GM19193 (cell line): Measurements from ENCODE around the gene MALAT1.

ENCODE experiments used
- POLR2A ChIP-seq: IDR thresholded peaks from 4 replicates; pipeline ENCODE4 v1.6.1; 2011; ENCODE audit not compliant: insufficient read depth, insufficient read length; ENCODE audit errors: extremely low read depth

MALAT1 gene

DNA sequence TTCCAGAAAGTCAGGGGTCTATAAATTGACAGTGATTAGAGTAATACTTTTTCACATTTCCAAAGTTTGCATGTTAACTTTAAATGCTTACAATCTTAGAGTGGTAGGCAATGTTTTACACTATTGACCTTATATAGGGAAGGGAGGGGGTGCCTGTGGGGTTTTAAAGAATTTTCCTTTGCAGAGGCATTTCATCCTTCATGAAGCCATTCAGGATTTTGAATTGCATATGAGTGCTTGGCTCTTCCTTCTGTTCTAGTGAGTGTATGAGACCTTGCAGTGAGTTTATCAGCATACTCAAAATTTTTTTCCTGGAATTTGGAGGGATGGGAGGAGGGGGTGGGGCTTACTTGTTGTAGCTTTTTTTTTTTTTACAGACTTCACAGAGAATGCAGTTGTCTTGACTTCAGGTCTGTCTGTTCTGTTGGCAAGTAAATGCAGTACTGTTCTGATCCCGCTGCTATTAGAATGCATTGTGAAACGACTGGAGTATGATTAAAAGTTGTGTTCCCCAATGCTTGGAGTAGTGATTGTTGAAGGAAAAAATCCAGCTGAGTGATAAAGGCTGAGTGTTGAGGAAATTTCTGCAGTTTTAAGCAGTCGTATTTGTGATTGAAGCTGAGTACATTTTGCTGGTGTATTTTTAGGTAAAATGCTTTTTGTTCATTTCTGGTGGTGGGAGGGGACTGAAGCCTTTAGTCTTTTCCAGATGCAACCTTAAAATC is 5.3 kb downstream of the MALAT1 start:
- TF ChIP-seq POLR2A, result peak; percentile 28

DNA sequence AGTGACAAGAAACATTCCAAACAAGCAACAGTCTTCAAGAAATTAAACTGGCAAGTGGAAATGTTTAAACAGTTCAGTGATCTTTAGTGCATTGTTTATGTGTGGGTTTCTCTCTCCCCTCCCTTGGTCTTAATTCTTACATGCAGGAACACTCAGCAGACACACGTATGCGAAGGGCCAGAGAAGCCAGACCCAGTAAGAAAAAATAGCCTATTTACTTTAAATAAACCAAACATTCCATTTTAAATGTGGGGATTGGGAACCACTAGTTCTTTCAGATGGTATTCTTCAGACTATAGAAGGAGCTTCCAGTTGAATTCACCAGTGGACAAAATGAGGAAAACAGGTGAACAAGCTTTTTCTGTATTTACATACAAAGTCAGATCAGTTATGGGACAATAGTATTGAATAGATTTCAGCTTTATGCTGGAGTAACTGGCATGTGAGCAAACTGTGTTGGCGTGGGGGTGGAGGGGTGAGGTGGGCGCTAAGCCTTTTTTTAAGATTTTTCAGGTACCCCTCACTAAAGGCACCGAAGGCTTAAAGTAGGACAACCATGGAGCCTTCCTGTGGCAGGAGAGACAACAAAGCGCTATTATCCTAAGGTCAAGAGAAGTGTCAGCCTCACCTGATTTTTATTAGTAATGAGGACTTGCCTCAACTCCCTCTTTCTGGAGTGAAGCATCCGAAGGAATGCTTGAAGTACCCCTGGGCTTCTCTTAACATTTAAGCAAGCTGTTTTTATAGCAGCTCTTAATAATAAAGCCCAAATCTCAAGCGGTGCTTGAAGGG is 6.0 kb downstream of the MALAT1 start:
- peak; percentile 70 for TF ChIP-seq POLR2A

DNA sequence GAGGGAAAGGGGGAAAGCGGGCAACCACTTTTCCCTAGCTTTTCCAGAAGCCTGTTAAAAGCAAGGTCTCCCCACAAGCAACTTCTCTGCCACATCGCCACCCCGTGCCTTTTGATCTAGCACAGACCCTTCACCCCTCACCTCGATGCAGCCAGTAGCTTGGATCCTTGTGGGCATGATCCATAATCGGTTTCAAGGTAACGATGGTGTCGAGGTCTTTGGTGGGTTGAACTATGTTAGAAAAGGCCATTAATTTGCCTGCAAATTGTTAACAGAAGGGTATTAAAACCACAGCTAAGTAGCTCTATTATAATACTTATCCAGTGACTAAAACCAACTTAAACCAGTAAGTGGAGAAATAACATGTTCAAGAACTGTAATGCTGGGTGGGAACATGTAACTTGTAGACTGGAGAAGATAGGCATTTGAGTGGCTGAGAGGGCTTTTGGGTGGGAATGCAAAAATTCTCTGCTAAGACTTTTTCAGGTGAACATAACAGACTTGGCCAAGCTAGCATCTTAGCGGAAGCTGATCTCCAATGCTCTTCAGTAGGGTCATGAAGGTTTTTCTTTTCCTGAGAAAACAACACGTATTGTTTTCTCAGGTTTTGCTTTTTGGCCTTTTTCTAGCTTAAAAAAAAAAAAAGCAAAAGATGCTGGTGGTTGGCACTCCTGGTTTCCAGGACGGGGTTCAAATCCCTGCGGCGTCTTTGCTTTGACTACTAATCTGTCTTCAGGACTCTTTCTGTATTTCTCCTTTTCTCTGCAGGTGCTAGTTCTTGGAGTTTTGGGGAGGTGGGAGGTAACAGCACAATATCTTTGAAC is 6.8 kb downstream of the MALAT1 start:
- TF ChIP-seq POLR2A, result peak; percentile 65

DNA sequence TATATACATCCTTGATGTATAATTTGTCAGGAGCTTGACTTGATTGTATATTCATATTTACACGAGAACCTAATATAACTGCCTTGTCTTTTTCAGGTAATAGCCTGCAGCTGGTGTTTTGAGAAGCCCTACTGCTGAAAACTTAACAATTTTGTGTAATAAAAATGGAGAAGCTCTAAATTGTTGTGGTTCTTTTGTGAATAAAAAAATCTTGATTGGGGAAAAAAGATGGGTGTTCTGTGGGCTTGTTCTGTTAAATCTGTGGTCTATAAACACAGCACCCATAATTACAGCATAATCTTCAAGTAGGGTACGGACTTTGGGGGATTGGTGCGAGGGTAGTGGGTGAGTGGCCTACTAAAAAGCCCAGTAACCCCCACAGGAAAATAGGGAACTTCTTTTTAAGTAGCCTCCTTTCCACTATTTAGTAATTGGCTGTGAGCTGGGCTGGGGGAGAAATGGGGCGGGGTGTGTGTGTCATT is 7.5 kb downstream of the MALAT1 start:
- no peak for TF ChIP-seq POLR2A

DNA sequence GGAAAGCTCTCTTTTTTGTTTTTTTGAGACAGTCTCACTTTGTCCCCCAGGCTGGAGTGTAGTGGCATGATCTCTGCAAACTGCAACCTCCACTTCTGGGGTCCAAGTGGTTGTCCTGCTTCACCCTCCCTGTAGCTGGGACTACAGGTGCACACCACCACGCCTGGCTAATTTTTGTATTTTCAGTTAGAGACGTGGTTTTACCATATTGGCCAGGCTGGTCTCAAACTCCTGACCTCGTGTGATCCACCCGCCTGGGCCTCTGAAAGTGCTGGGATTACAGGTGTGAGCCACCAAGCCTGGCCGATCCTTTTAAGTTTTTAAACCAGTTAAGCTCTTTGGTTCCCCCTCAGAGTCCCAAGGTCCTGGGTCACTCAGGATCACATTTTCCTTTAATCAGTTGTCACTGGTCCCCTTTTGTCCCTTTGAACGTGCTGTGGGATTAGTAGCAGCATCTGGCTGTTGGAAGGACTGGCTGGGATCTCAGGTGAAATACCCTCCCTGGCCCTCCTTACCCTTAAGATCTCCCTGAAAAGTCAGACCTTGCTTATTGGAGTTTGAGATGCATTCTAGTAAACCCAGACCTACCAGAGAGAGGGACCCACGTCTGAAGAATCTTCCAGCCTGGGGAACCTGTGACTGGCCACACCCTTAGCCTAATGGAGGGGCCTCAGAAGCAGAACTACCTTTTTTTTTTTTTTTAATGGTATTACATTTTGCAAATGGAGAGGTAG is 8.1 kb downstream of the MALAT1 start:
- peak; percentile 97 for TF ChIP-seq POLR2A

DNA sequence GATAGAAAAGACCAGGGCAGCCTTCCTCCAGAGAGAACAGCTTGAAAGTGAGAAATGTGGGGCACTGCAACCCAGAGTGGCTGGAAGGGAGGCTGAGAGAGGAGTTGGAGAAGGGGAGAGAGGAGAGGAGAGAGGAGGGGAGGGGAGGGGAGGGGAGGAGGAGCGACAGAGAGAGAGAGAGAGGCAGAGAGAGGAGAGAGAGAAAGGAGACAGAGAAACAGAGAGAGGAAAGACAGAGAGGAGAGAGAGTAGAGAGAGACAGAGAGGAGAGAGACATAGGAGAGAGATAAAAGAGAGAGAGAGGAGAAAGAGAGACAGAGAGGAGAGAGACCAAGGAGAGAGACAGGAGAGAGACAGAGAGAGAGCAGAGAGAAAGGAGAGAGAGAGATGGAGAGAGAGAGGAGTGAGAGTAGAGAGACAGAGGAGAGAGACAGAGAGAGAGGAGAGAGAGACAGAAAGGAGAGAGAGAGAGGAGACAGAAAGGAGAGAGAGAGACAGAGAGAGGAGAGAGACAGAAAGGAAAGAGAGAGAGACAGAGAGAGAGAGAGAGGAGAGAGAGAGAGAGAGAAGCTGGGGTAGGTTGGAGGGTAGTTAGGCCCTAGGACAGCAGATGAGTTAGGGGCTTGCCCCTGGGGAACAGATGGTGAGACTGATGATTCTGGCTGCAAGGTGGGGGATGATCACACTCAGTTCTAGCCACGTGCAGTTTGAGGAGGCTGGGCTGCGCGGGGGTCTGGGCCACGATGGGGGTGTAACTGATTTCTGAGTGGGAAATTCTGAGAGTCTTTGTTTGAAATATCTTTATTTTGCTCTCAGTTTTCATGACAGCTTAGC is 17.5 kb downstream of the MALAT1 start:
- no peak for TF ChIP-seq POLR2A

- TF ChIP-seq POLR2A, result no peak
Measured at GRCh38 chr11:65524014-65524740, 25.3 kb downstream of the MALAT1 start.

DNA sequence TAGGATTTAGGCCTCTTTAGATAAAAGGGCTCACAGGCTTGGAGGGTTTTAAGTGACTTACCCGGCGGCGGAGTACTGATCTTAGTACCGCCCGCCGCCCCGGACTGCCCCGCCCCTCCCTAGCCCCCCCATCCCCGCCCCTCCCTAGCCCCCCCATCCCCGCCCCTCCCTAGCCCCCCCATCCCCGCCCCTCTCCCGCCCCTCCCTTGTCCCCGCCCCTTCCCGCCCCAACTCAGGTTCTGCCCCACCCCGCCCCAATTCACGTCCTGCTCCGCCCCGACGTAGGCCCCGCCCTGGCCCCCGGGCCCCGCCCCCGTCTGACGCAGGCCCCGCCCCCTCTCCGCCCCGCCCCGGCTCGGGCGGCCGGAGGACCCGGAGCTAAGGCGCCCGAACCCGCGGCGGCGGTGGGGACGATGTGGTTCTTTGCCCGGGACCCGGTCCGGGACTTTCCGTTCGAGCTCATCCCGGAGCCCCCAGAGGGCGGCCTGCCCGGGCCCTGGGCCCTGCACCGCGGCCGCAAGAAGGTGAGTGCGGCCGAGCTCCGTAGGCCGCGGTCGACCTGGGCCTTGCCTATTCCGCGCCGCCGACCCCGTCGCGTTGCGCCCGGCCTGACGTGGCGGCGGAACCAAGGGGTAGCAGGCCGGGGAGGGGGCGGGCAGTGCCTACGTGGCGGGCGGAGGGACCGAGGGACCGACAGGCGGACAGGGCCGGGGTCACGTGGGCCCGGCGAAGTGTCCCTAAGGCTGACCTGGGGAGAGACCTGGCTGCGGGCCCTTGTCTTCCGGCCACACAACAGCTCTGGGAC is 26.1 kb downstream of the MALAT1 start, which contains the start of gene SCYL1:
TSS of gene SCYL1 (plus strand) at position 343 of the 805 bp plus-strand sequence. CDS start at position 414, 71 bp downstream.
- TF ChIP-seq POLR2A, result peak; percentile 66

GRCh38 chr11:65525546-65526480 is 27.0 kb downstream of the MALAT1 start:
- no peak for TF ChIP-seq POLR2A

DNA sequence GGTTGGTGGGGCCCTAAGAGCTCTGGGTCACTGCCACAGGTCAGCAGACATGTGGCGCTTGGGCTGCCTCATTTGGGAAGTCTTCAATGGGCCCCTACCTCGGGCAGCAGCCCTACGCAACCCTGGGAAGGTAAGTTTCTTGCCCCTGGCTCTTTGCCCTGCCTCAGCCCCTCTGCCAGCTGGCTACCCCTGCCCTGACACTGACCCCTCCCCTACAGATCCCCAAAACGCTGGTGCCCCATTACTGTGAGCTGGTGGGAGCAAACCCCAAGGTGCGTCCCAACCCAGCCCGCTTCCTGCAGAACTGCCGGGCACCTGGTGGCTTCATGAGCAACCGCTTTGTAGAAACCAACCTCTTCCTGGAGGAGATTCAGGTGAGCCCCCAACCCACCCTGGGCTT is 27.9 kb downstream of the MALAT1 start:
- TF ChIP-seq POLR2A, result no peak

- TF ChIP-seq POLR2A, result no peak
Measured at GRCh38 chr11:65528819-65529350, 30.0 kb downstream of the MALAT1 start.
